ENCODE data around the gene CDH15. TPM values are rescaled to one million over a fixed set of nuclear protein-coding genes. Genes with fewer than 3 reads are reported as not detected.
A peak's percentile ranks its signal among the peaks of the same experiment; 100 is the strongest.
"Not testable (repeated sequence)": the region's sequence is repeated elsewhere in the genome, so short reads cannot be mapped to it uniquely, and the experiment has no call there.

The CDH15 gene
- total RNA-seq, 2 experiments from 2014 or later, result not detected

GRCh38 chr16:89179148-89179484, 7.6 kb downstream of the CDH15 start:
- DNase-seq (no peak), ATAC-seq (no peak)
- CTCF ChIA-PET, result interaction anchor here (0.5 kb wide), 1 partner anchor 24 kb away, joined by 3 read pairs; no protein-coding TSS in a partner anchor
- intact Hi-C loops (cut with DNase I, micrococcal nuclease), result no loop called here
- H3K4me1 Mint-ChIP-seq, result peaks cover 6% of the 10 kb centered on the region
- no peak overlapping the region for H3K4me3 Mint-ChIP-seq
- H3K36me3 Mint-ChIP-seq (ENCODE audit: low read depth), result no peaks in the 10 kb centered on the region
- H3K9me3 Mint-ChIP-seq (ENCODE audit: low read depth), result no peaks in the 10 kb centered on the region
- no peak overlapping the region for H3K27ac Mint-ChIP-seq
- POLR2A ChIA-PET, result no interaction called here
- no peaks in the 10 kb centered on the region for H3K27me3 Mint-ChIP-seq

GRCh38 chr16:89179656-89180315, 8.2 kb downstream of the CDH15 start:
- no peaks in the 10 kb centered on the region for H3K36me3 Mint-ChIP-seq (ENCODE audit: low read depth)
- ATAC-seq (no peak), DNase-seq (no peak)
- no peak overlapping the region for H3K4me3 Mint-ChIP-seq
- ChIA-PET POLR2A (interaction anchor here (0.6 kb wide), 1 partner anchor 590 kb away, joined by 3 read pairs; no protein-coding TSS in a partner anchor), CTCF (no interaction called here)
- no peak overlapping the region for H3K27ac Mint-ChIP-seq
- H3K4me1 Mint-ChIP-seq, result peaks cover 6% of the 10 kb centered on the region
- H3K9me3 Mint-ChIP-seq (ENCODE audit: low read depth), result no peaks in the 10 kb centered on the region
- H3K27me3 Mint-ChIP-seq, result no peaks in the 10 kb centered on the region
- intact Hi-C loops (cut with DNase I, micrococcal nuclease), result no loop called here

- Mint-ChIP-seq H3K27ac (no peak overlapping the region), H3K9me3 (ENCODE audit: low read depth) (no peaks in the 10 kb centered on the region), H3K36me3 (ENCODE audit: low read depth) (no peaks in the 10 kb centered on the region), H3K4me1 (peaks cover 6% of the 10 kb centered on the region), H3K27me3 (no peaks in the 10 kb centered on the region), H3K4me3 (no peak overlapping the region)
- POLR2A ChIA-PET, result no interaction called here
- ATAC-seq, result no peak
- CTCF ChIA-PET, result no interaction called here
- no peak for DNase-seq
- intact Hi-C loops (cut with DNase I, micrococcal nuclease), result no loop called here
These were observed 11.9 kb downstream of the CDH15 start for GRCh38 chr16:89183463-89183862.

GRCh38 chr16:89183975-89184676, 12.6 kb downstream of the CDH15 start:
- no peak for DNase-seq
- intact Hi-C loops (cut with DNase I, micrococcal nuclease), result no loop called here
- no peak overlapping the region for H3K27ac Mint-ChIP-seq

GRCh38 chr16:89184677-89184932, 13.1 kb downstream of the CDH15 start:
- Mint-ChIP-seq H3K36me3 (ENCODE audit: low read depth) (no peaks in the 10 kb centered on the region), H3K27me3 (no peaks in the 10 kb centered on the region), H3K4me1 (peaks cover 6% of the 10 kb centered on the region), H3K4me3 (no peak overlapping the region), H3K9me3 (ENCODE audit: low read depth) (no peaks in the 10 kb centered on the region), H3K27ac (no peak overlapping the region)
- POLR2A ChIA-PET, result no interaction called here
- no peak for DNase-seq
- ATAC-seq, result no peak
- CTCF ChIA-PET, result no interaction called here
- intact Hi-C loops (cut with DNase I, micrococcal nuclease), result no loop called here

More at GRCh38 chr16:89183975-89184676, 12.6 kb downstream of the CDH15 start:
- POLR2A ChIA-PET, result no interaction called here
- no peaks in the 10 kb centered on the region for H3K36me3 Mint-ChIP-seq (ENCODE audit: low read depth)
- H3K4me1 Mint-ChIP-seq, result peaks cover 6% of the 10 kb centered on the region
- no peak for ATAC-seq
- H3K27me3 Mint-ChIP-seq, result no peaks in the 10 kb centered on the region
- no peaks in the 10 kb centered on the region for H3K9me3 Mint-ChIP-seq (ENCODE audit: low read depth)
- CTCF ChIA-PET, result no interaction called here
- H3K4me3 Mint-ChIP-seq, result no peak overlapping the region

- Mint-ChIP-seq H3K9me3 (ENCODE audit: low read depth) (no peaks in the 10 kb centered on the region), H3K4me3 (no peak overlapping the region), H3K36me3 (ENCODE audit: low read depth) (no peaks in the 10 kb centered on the region), H3K4me1 (peaks cover 6% of the 10 kb centered on the region), H3K27me3 (no peaks in the 10 kb centered on the region), H3K27ac (no peak overlapping the region)
- ChIA-PET CTCF (no interaction called here), POLR2A (no interaction called here)
- intact Hi-C loops (cut with DNase I, micrococcal nuclease), result no loop called here
- ATAC-seq (peak; percentile 50), DNase-seq (peak; percentile 70)
These were observed 13.6 kb downstream of the CDH15 start for GRCh38 chr16:89184933-89185794.

GRCh38 chr16:89185887-89186592, 14.5 kb downstream of the CDH15 start:
- DNase-seq, result peak; percentile 18
- H3K9me3 Mint-ChIP-seq (ENCODE audit: low read depth); ATAC-seq; H3K27ac Mint-ChIP-seq; CTCF ChIA-PET; POLR2A ChIA-PET; intact Hi-C loops (cut with DNase I, micrococcal nuclease); H3K4me3 Mint-ChIP-seq; H3K4me1 Mint-ChIP-seq; H3K27me3 Mint-ChIP-seq; H3K36me3 Mint-ChIP-seq (ENCODE audit: low read depth): not testable (repeated sequence)

- H3K27ac Mint-ChIP-seq; CTCF ChIA-PET; POLR2A ChIA-PET; H3K27me3 Mint-ChIP-seq; ATAC-seq; H3K4me3 Mint-ChIP-seq; H3K9me3 Mint-ChIP-seq (ENCODE audit: low read depth); H3K36me3 Mint-ChIP-seq (ENCODE audit: low read depth); intact Hi-C loops (cut with DNase I, micrococcal nuclease); H3K4me1 Mint-ChIP-seq: not testable (repeated sequence)
- peak; percentile 17 for DNase-seq
These were observed 15.1 kb downstream of the CDH15 start for GRCh38 chr16:89186593-89187031.

- no peak overlapping the region for H3K27ac Mint-ChIP-seq
- H3K36me3 Mint-ChIP-seq (ENCODE audit: low read depth), result no peaks in the 10 kb centered on the region
- ChIA-PET POLR2A (no interaction called here), CTCF (no interaction called here)
- H3K27me3 Mint-ChIP-seq, result no peaks in the 10 kb centered on the region
- no peak overlapping the region for H3K4me3 Mint-ChIP-seq
- intact Hi-C loops (cut with DNase I, micrococcal nuclease), result no loop called here
- no peaks in the 10 kb centered on the region for H3K4me1 Mint-ChIP-seq
- DNase-seq (peak; percentile 71), ATAC-seq (peak; percentile 55)
- H3K9me3 Mint-ChIP-seq (ENCODE audit: low read depth), result no peaks in the 10 kb centered on the region
These were observed 15.7 kb downstream of the CDH15 start for GRCh38 chr16:89187032-89187769.

GRCh38 chr16:89187770-89188392, 16.3 kb downstream of the CDH15 start:
- Mint-ChIP-seq H3K9me3 (ENCODE audit: low read depth) (no peaks in the 10 kb centered on the region), H3K27ac (no peak overlapping the region), H3K27me3 (no peaks in the 10 kb centered on the region), H3K4me1 (no peaks in the 10 kb centered on the region), H3K4me3 (no peak overlapping the region), H3K36me3 (ENCODE audit: low read depth) (no peaks in the 10 kb centered on the region)
- ATAC-seq (peak; percentile 42), DNase-seq (no peak)
- intact Hi-C loops (cut with DNase I, micrococcal nuclease), result no loop called here
- POLR2A ChIA-PET, result no interaction called here
- CTCF ChIA-PET, result interaction anchor here (0.6 kb wide), 1 partner anchor 407 kb away, joined by 3 read pairs; no protein-coding TSS in a partner anchor

Measured in activated CD4-positive, alpha-beta T cell treated with anti-CD3 and anti-CD28 coated beads for 36 hours (primary cell).